WTC11 (cell line): ENCODE data around the gene NMUR1. TPM values are rescaled to one million over a fixed set of nuclear protein-coding genes. Genes with fewer than 3 reads are reported as not detected.

Source experiments
- ATAC-seq: fragments of 200-7000 bp; cut with Tn5 transposase; 2 replicates; pipeline ENCODE4 v1.10.0; 2021; ENCODE audit warnings: mild to moderate bottlenecking, moderate library complexity
- CTCF ChIA-PET: fragments of 300-600 bp; sonication (Branson Sonifier 250); formaldehyde crosslinking; loops from one replicate; lab custom pipeline; 2021; ENCODE audit warnings: antibody characterized with exemption; lab: Charles Lee
- POLR2A ChIA-PET: fragments of 350-600 bp; sonication (Branson Sonifier 250); formaldehyde crosslinking; loops from one replicate; lab custom pipeline; 2021; ENCODE audit warnings: antibody characterized with exemption; lab: Charles Lee
- DNase-seq: peaks from one replicate; pipeline ENCODE4 v3.0.0; 2021; ENCODE audit warnings: low spot score
- H3K27ac Mint-ChIP-seq: 2 replicates; pipeline ENCODE4 v1.8.0; 2021; ENCODE audit warnings: mixed read lengths
- H3K27me3 Mint-ChIP-seq: 2 replicates; pipeline ENCODE4 v1.8.0; 2021; ENCODE audit warnings: low read depth, mild to moderate bottlenecking, moderate library complexity, mixed read lengths
- H3K36me3 Mint-ChIP-seq: 2 replicates; pipeline ENCODE4 v1.8.0; 2021; ENCODE audit warnings: mixed read lengths
- H3K4me1 Mint-ChIP-seq: 2 replicates; pipeline ENCODE4 v1.8.0; 2022; ENCODE audit warnings: mixed read lengths
- H3K4me3 Mint-ChIP-seq: 2 replicates; pipeline ENCODE4 v1.8.0; 2021; ENCODE audit warnings: mild to moderate bottlenecking, moderate library complexity, mixed read lengths
- H3K9me3 Mint-ChIP-seq: 2 replicates; pipeline ENCODE4 v1.8.0; 2021; ENCODE audit warnings: mixed read lengths
- AR ChIP-seq: fragments of 250-450 bp; sonication (Bioruptor Pico); IDR thresholded peaks from 2 replicates; pipeline ENCODE4 v1.9.0; 2021; ENCODE audit warnings: mild to moderate bottlenecking
- ATF2 ChIP-seq: sonication (generic); formaldehyde crosslinking; IDR thresholded peaks from 2 replicates; pipeline ENCODE4 v1.8.1; 2022; ENCODE audit warnings: low read depth, missing genetic modification reagents, borderline replicate concordance
- CBFB ChIP-seq: sonication (generic); formaldehyde crosslinking; IDR thresholded peaks from 2 replicates; pipeline ENCODE4 v1.8.1; 2022; ENCODE audit warnings: mild to moderate bottlenecking, low read depth, missing genetic modification reagents
- CTCF ChIP-seq: fragments of 200-600 bp; IDR thresholded peaks from 2 replicates; pipeline ENCODE4 v1.8.0; 2022; ENCODE audit warnings: antibody characterized with exemption
- E2F1 ChIP-seq: sonication (generic); formaldehyde crosslinking; IDR thresholded peaks from 2 replicates; pipeline ENCODE4 v1.8.0; 2022; ENCODE audit warnings: mild to moderate bottlenecking, missing genetic modification reagents
- ELF4 ChIP-seq: sonication (generic); formaldehyde crosslinking; IDR thresholded peaks from 2 replicates; pipeline ENCODE4 v1.8.1; 2022; ENCODE audit warnings: low read depth, mild to moderate bottlenecking, moderate library complexity, missing genetic modification reagents
- ETV6 ChIP-seq: sonication (generic); formaldehyde crosslinking; IDR thresholded peaks from 2 replicates; pipeline ENCODE4 v1.8.1; 2022; ENCODE audit warnings: mild to moderate bottlenecking, missing genetic modification reagents
- FOXJ3 ChIP-seq: sonication (generic); formaldehyde crosslinking; IDR thresholded peaks from 2 replicates; pipeline ENCODE4 v1.9.0; 2021; ENCODE audit warnings: missing genetic modification reagents, mild to moderate bottlenecking, borderline replicate concordance
- JAZF1 ChIP-seq: fragments of 250-450 bp; sonication (Bioruptor Pico); IDR thresholded peaks from 2 replicates; pipeline ENCODE4 v1.9.0; 2021; ENCODE audit warnings: moderate library complexity, mild to moderate bottlenecking, inconsistent platforms
- MAX ChIP-seq: sonication (generic); formaldehyde crosslinking; IDR thresholded peaks from 2 replicates; pipeline ENCODE4 v1.8.0; 2022; ENCODE audit warnings: mild to moderate bottlenecking, missing genetic modification reagents
- NR2C2 ChIP-seq: sonication (generic); formaldehyde crosslinking; IDR thresholded peaks from 2 replicates; pipeline ENCODE4 v1.8.0; 2022; ENCODE audit warnings: mild to moderate bottlenecking, missing genetic modification reagents
- SOX15 ChIP-seq: fragments of 250-450 bp; sonication (Bioruptor Pico); IDR thresholded peaks from 2 replicates; pipeline ENCODE4 v1.9.0; 2021; ENCODE audit warnings: mild to moderate bottlenecking
- TEAD1 ChIP-seq: sonication (generic); formaldehyde crosslinking; IDR thresholded peaks from 2 replicates; pipeline ENCODE4 v1.8.0; 2022; ENCODE audit warnings: mild to moderate bottlenecking, missing genetic modification reagents
- TP53 ChIP-seq: sonication (generic); formaldehyde crosslinking; IDR thresholded peaks from 2 replicates; pipeline ENCODE4 v1.8.1; 2023; ENCODE audit warnings: mild to moderate bottlenecking, missing genetic modification reagents
- ZNF532 ChIP-seq: fragments of 250-450 bp; sonication (Bioruptor Pico); IDR thresholded peaks from 2 replicates; pipeline ENCODE4 v1.9.0; 2021; ENCODE audit warnings: mild to moderate bottlenecking, borderline replicate concordance
- total RNA-seq: library from RNA; stranded (reverse); gene quantifications from 3 replicates; pipeline ENCODE4 v1.2.3, GENCODE V29; 2021

NMUR1 gene
- total RNA-seq, 1 experiment from 2014 or later = 0.42 TPM

- TF ChIP-seq E2F1 (CRISPR knock-in tag) = no peak
- TF ChIP-seq TP53 (CRISPR knock-in tag) = no peak
- no peak for TF ChIP-seq JAZF1 (CRISPR knock-in tag)
- no peak for TF ChIP-seq NR2C2 (CRISPR knock-in tag)
- TF ChIP-seq FOXJ3 (CRISPR knock-in tag) = no peak
- TF ChIP-seq ELF4 (CRISPR knock-in tag) = no peak
- no peak for TF ChIP-seq MAX
- TF ChIP-seq ATF2 (CRISPR knock-in tag) = no peak
- TF ChIP-seq SOX15 = no peak
- TF ChIP-seq AR (CRISPR knock-in tag) = no peak
- TF ChIP-seq CBFB = no peak
- TF ChIP-seq TEAD1 (CRISPR knock-in tag) = no peak
- no peak for TF ChIP-seq ETV6 (CRISPR knock-in tag)
Observed at GRCh38 chr2:231542136-231542535, 11.9 kb upstream of the NMUR1 start (continued).

GRCh38 chr2:231541645-231542044 lies 11.4 kb upstream of the NMUR1 start:
- peaks cover 18% of the 10 kb centered on the region for H3K9me3 Mint-ChIP-seq
- no peaks in the 10 kb centered on the region; the same call in 1 of the 2 replicates for H3K36me3 Mint-ChIP-seq
- H3K27me3 Mint-ChIP-seq = no peaks in the 10 kb centered on the region
- H3K4me3 Mint-ChIP-seq = no peak overlapping the region
- ATAC-seq = peak; percentile 99
- POLR2A ChIA-PET = no interaction called here
- TF ChIP-seq AR (CRISPR knock-in tag) = 0 out of 2 replicates have a peak, but pooled peaks have one; percentile 39
- TF ChIP-seq CTCF = peak; percentile 85
- TF ChIP-seq ZNF532 (CRISPR knock-in tag) = no peak
- TF ChIP-seq, all 79 proteins: peak for 2
- H3K27ac Mint-ChIP-seq = no peak overlapping the region
- CTCF ChIA-PET = interaction anchor here (0.5 to 1.2 kb wide), 53 partner anchors 9 to 1019 kb away, joined by 3 to 36 read pairs (median 5); partner anchors contain the start of genes NCL and NMUR1
- peak; percentile 86 for DNase-seq
- H3K4me1 Mint-ChIP-seq = no peaks in the 10 kb centered on the region
